Panc1 (cell line): ENCODE data around the gene CYP21A2. TPM values are rescaled to one million over a fixed set of nuclear protein-coding genes. Genes with fewer than 3 reads are reported as not detected.
"Not testable (repeated sequence)": the region's sequence is repeated elsewhere in the genome, so short reads cannot be mapped to it uniquely, and the experiment has no call there.

Source experiments
- ATAC-seq: fragments of 200-7000 bp; cut with Tn5 transposase; 2 replicates; pipeline ENCODE4 v1.9.1; 2020; ENCODE audit warnings: mild to moderate bottlenecking, moderate library complexity
- BruUV-seq: library from RNA; stranded (reverse); fragments of 400-500 nt; replicated peaks from 2 replicates; lab custom pipeline; 2021; lab: Mats Ljungman, UMichigan
- CTCF ChIA-PET: fragments of 300-600 bp; sonication (Branson Sonifier 250); formaldehyde crosslinking; loops from one replicate; lab custom pipeline; 2022; ENCODE audit warnings: antibody characterized with exemption; lab: Charles Lee
- POLR2A ChIA-PET: fragments of 300-600 bp; sonication (Branson Sonifier 250); formaldehyde crosslinking; loops from one replicate; lab custom pipeline; 2022; ENCODE audit warnings: antibody characterized with exemption; lab: Charles Lee
- DNase-seq: peaks from one replicate; pipeline ENCODE4 v3.0.0-alpha.2; 2010; ENCODE audit warnings: low read depth, low spot score
- H3K27ac ChIP-seq: 2 replicates; pipeline ENCODE4 v1.5.1; 2011; ENCODE audit warnings: mild to moderate bottlenecking, low read length, inconsistent platforms
- H3K27me3 ChIP-seq: fragments of 200-500 bp; sonication (Bioruptor generic); 2 replicates; pipeline ENCODE4 v1.6.0; 2014; ENCODE audit warnings: low read length, inconsistent platforms; ENCODE audit not compliant: control insufficient read depth, insufficient read depth
- H3K36me3 ChIP-seq: fragments of 200-500 bp; sonication (Bioruptor generic); 2 replicates; pipeline ENCODE4 v1.5.1; 2014; ENCODE audit warnings: inconsistent platforms, mild to moderate bottlenecking, low read length, moderate library complexity; ENCODE audit not compliant: control insufficient read depth, insufficient read depth
- H3K4me1 ChIP-seq: 2 replicates; pipeline ENCODE4 v1.5.1; 2011; ENCODE audit warnings: inconsistent platforms, mild to moderate bottlenecking, low read length, moderate library complexity; ENCODE audit not compliant: control insufficient read depth, insufficient read depth
- H3K4me3 ChIP-seq, 2 experiments: 2 replicates each; pipeline ENCODE4 v1.5.1; 2011 to 2012; ENCODE audit warnings: low read depth in 2 of 2, low read length in 2 of 2, mild to moderate bottlenecking in 2 of 2, inconsistent platforms in 1 of 2, moderate library complexity in 1 of 2
- H3K9me3 ChIP-seq: fragments of 200-500 bp; sonication (Bioruptor generic); 2 replicates; pipeline ENCODE4 v1.5.1; 2014; ENCODE audit warnings: low read depth, mild to moderate bottlenecking, inconsistent platforms, low read length, moderate library complexity; ENCODE audit not compliant: control insufficient read depth, insufficient read depth
- POLR2AphosphoS5 ChIP-seq: IDR thresholded peaks from 2 replicates; pipeline ENCODE4 v1.6.1; 2012; ENCODE audit warnings: mild to moderate bottlenecking, low read depth, low read length, moderate library complexity
- SIN3A ChIP-seq: IDR thresholded peaks from 2 replicates; pipeline ENCODE4 v1.6.1; 2012; ENCODE audit warnings: low read depth, mild to moderate bottlenecking, low read length, moderate library complexity, borderline replicate concordance; ENCODE audit not compliant: insufficient read depth
- TCF7L2 ChIP-seq: IDR thresholded peaks from 2 replicates; pipeline ENCODE4 v1.6.1; 2011; ENCODE audit warnings: mild to moderate bottlenecking, low read depth, low read length, inconsistent platforms
- in situ Hi-C: cut with HindIII; loops from 2 replicates; pipeline ENCODE4 v1.10.0; 2016; ENCODE audit warnings: low sequenced_read_pairs, low pct_unique_long_range_greater_than_20kb
- intact Hi-C: fragments of 100-400 bp; cut with micrococcal nuclease; formaldehyde crosslinking; loops from one replicate; pipeline ENCODE4 v1.10.0; 2022; ENCODE audit not compliant: unreplicated experiment
- total RNA-seq: library from RNA; stranded (reverse); gene quantifications from one replicate; pipeline ENCODE4 v1.2.1, GENCODE V29; 2021; ENCODE audit not compliant: unreplicated experiment
- TF ChIP-seq, protein P1 (sequence below): fragments of 450-650 bp; IDR thresholded peaks from 2 replicates; pipeline ENCODE4 v1.5.1; 2017; ENCODE audit warnings: mild to moderate bottlenecking
- TF ChIP-seq, protein P2 (sequence below), 2 experiments: IDR thresholded peaks; 2 replicates each; pipeline ENCODE4 v1.6.1; 2011 to 2012; ENCODE audit warnings: low read depth in 2 of 2, control low read depth in 1 of 2, low read length in 1 of 2, mild to moderate bottlenecking in 1 of 2, moderate library complexity in 1 of 2; ENCODE audit not compliant: insufficient read depth in 1 of 2

The CYP21A2 gene
- total RNA-seq, 1 experiment from 2014 or later: 1.1 TPM

DNA sequence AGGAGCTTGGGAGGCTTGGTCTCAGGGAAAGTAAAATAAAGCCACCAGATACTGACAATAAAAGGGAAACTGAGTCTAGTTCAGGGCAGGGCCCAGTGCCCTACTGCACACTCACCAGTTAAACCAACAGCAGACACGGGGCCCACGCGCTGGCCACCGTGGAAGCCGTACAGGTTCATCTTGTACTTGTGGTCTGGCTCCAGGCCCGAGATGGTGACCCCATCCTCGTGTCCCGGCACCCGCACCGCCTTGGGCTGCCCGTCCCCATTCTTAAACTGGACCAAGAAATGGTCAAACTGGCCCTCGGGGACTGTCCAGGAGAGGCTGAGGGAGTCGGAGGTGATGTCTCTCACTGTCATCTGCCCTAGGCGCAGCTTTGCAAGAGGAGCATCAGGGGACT lies 26.5 kb downstream of the CYP21A2 start:
- ATAC-seq: no peak
- no TSS peak for BruUV-seq
- POLR2A ChIA-PET: no interaction called here
- H3K9me3 ChIP-seq: no peaks in the 10 kb centered on the region
- TF ChIP-seq TCF7L2: no peak
- TF ChIP-seq, protein P1, sequence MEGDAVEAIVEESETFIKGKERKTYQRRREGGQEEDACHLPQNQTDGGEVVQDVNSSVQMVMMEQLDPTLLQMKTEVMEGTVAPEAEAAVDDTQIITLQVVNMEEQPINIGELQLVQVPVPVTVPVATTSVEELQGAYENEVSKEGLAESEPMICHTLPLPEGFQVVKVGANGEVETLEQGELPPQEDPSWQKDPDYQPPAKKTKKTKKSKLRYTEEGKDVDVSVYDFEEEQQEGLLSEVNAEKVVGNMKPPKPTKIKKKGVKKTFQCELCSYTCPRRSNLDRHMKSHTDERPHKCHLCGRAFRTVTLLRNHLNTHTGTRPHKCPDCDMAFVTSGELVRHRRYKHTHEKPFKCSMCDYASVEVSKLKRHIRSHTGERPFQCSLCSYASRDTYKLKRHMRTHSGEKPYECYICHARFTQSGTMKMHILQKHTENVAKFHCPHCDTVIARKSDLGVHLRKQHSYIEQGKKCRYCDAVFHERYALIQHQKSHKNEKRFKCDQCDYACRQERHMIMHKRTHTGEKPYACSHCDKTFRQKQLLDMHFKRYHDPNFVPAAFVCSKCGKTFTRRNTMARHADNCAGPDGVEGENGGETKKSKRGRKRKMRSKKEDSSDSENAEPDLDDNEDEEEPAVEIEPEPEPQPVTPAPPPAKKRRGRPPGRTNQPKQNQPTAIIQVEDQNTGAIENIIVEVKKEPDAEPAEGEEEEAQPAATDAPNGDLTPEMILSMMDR: no peak
- no peak for TF ChIP-seq POLR2AphosphoS5
- no peak for TF ChIP-seq SIN3A
- TF ChIP-seq, protein P2, sequence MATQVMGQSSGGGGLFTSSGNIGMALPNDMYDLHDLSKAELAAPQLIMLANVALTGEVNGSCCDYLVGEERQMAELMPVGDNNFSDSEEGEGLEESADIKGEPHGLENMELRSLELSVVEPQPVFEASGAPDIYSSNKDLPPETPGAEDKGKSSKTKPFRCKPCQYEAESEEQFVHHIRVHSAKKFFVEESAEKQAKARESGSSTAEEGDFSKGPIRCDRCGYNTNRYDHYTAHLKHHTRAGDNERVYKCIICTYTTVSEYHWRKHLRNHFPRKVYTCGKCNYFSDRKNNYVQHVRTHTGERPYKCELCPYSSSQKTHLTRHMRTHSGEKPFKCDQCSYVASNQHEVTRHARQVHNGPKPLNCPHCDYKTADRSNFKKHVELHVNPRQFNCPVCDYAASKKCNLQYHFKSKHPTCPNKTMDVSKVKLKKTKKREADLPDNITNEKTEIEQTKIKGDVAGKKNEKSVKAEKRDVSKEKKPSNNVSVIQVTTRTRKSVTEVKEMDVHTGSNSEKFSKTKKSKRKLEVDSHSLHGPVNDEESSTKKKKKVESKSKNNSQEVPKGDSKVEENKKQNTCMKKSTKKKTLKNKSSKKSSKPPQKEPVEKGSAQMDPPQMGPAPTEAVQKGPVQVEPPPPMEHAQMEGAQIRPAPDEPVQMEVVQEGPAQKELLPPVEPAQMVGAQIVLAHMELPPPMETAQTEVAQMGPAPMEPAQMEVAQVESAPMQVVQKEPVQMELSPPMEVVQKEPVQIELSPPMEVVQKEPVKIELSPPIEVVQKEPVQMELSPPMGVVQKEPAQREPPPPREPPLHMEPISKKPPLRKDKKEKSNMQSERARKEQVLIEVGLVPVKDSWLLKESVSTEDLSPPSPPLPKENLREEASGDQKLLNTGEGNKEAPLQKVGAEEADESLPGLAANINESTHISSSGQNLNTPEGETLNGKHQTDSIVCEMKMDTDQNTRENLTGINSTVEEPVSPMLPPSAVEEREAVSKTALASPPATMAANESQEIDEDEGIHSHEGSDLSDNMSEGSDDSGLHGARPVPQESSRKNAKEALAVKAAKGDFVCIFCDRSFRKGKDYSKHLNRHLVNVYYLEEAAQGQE (IDR thresholded peaks at IDR 0.05; ENCODE audit: insufficient read depth in 1 of 2, low read depth in 2 of 2, low read length in 1 of 2): no peak
- H3K4me3 ChIP-seq: no peak overlapping the region
- DNase-seq: no peak
- in situ Hi-C loops (no loop called here), intact Hi-C loops (no loop called here)
- no peaks in the 10 kb centered on the region for H3K4me1 ChIP-seq
- CTCF ChIA-PET: interaction anchor here (0.6 kb wide), 1 partner anchor 10 kb away, joined by 3 read pairs; no protein-coding TSS in a partner anchor
- no peaks in the 10 kb centered on the region for H3K36me3 ChIP-seq
- no peaks in the 10 kb centered on the region for H3K27me3 ChIP-seq
- no peak overlapping the region for H3K27ac ChIP-seq

DNA sequence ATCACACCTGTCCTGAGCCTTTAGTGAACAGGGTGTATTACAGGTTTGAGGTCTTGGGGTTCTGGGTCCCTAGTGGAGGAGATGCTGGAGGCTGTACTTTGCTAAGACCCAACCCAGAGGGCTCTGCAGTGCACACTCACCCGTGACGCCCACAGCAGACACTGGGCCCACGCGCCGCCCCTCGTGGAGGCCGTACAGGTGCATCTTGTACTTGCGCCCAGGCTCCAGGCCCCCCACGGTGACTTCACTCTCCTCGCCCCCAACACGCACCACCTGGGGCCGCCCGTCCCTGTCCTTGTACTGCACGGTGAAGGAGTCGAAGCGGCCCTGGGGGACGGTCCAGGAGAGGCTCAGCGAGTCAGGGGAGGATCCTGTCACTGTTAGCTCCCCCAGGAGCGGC lies 29.3 kb downstream of the CYP21A2 start:
- POLR2A ChIA-PET, intact Hi-C loops, H3K4me1 ChIP-seq, H3K9me3 ChIP-seq, ATAC-seq, H3K36me3 ChIP-seq, CTCF ChIA-PET, BruUV-seq, H3K27me3 ChIP-seq, H3K4me3 ChIP-seq, DNase-seq, in situ Hi-C loops, H3K27ac ChIP-seq: not testable (repeated sequence)

DNA sequence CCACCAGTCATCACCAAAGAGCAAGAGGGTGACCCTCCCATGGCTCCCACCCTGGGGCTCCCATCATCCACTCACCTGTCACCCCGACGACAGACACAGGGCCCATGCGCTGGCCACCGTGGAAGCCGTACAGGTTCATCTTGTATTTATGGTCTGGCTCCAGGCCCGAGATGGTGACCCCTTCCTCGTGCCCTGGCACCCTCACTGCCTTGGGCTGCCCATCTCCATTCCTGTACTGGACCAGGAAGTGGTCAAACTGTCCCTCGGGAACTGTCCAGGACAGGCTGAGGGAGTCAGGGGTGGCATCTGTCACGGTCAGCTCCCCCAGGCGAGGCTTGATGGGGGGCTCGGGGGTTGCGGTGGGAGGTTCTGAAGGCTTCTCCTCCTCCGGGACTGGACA lies 30.1 kb downstream of the CYP21A2 start:
- ATAC-seq, BruUV-seq, CTCF ChIA-PET, in situ Hi-C loops, H3K4me1 ChIP-seq, H3K27me3 ChIP-seq, H3K27ac ChIP-seq, H3K4me3 ChIP-seq, DNase-seq, H3K9me3 ChIP-seq, intact Hi-C loops, H3K36me3 ChIP-seq: not testable (repeated sequence)
- POLR2A ChIA-PET: interaction anchor here (0.6 kb wide), 1 partner anchor 29 kb away, joined by 4 read pairs; no protein-coding TSS in a partner anchor
